Activated CD4-positive, alpha-beta memory T cell treated with anti-CD3 and anti-CD28 coated beads, Interleukin-2, amount 10 ng/mL, durations not matched to agents 7 days and 5 days (primary cell): ENCODE data around the gene GLUD1. TPM values are rescaled to one million over a fixed set of nuclear protein-coding genes. Genes with fewer than 3 reads are reported as not detected.

Source experiments
- total RNA-seq, 2 experiments: library from RNA; stranded (reverse); gene quantifications; one replicate each; pipeline ENCODE4 v1.2.3, GENCODE V29; 2021

Gene GLUD1
- total RNA-seq, 2 experiments from 2014 or later, result 111 to 121 TPM

Other genes starting within 250 kb of the GLUD1 start
- not detected for gene MMRN2, start 137.2 kb downstream of the GLUD1 start, total RNA-seq
- not detected for gene SNCG, start 136.2 kb downstream of the GLUD1 start, total RNA-seq
- gene ADIRF, start 126.4 kb downstream of the GLUD1 start, total RNA-seq, result not detected
- not detected for gene FAM25A, start 74.5 kb downstream of the GLUD1 start, total RNA-seq
- 10 to 100 TPM; 31.0 to 31.4 TPM for gene SHLD2, start 363 bp upstream of the GLUD1 start, total RNA-seq
- under 1 TPM; 0.15 to 0.73 TPM for gene NUTM2A, start 130.6 kb upstream of the GLUD1 start, total RNA-seq